ENCODE results near the gene UST. TPM values are rescaled to one million over a fixed set of nuclear protein-coding genes. Genes with fewer than 3 reads are reported as not detected.

The UST gene
- total RNA-seq, 1 experiment from 2014 or later = 3.9 TPM

DNA sequence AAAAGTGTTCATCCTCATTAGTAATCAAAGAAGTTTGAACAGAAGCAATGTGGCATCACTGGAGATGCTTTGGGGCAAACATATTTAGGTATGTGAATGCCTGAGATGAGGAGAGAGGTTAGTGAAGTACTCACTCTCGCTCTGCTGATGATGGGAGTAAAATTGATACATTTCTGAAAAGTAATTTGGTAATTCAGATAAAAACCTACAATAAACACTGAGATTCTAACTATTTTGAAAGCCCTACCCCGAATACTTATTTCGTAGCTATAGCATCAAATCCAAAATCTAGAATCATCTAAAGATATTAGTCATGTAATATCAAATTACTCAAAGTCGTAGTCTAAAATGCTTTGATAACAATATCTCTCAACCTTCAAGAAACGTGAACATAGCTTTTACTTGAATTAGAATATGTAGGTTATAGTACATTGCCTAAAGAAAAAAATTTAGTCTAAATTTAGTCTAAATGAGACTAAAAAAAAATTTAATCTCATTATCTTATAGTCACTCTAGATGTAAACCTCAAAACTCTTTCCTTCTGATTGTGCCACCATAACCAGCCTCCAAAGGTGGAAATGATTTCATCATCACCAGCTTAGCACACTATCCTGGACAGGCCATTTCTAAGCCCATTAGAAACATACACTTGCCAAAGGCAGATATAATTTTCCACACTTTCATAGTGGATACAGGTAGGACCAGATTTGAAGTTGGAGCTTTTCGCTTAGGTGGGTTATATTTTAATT, 338.2 kb downstream of the UST start:
- Histone ChIP-seq H2AFZ (ENCODE audit: low read length) (no peak overlapping the region), H3K4me2 (ENCODE audit: low read length) (no peak overlapping the region), H3K9me3 (ENCODE audit: low read length) (no peaks in the 10 kb centered on the region), H4K20me1 (ENCODE audit: low read length) (no peaks in the 10 kb centered on the region), H3K36me3 (ENCODE audit: low read depth, low read length) (no peaks in the 10 kb centered on the region), H3K27me3 (ENCODE audit: low read length) (no peaks in the 10 kb centered on the region), H3K4me1 (ENCODE audit: insufficient read depth, low read length) (peaks cover 22% of the 10 kb centered on the region), H3K4me3 (ENCODE audit: low read length) (no peak overlapping the region), H3K9me2 (replicated peaks; ENCODE audit: low read length) (no peaks in the 10 kb centered on the region), H3K79me2 (ENCODE audit: low read length) (no peaks in the 10 kb centered on the region), H3F3A (ENCODE audit: low read length, unreplicated experiment) (no peaks in the 10 kb centered on the region), H3K9ac (ENCODE audit: low read length) (no peak overlapping the region), H3K27ac (ENCODE audit: low read length) (no peak overlapping the region)
- POLR2A ChIA-PET (ENCODE audit: unreplicated experiment) = interaction anchor here (0.6 kb wide), 1 partner anchor 9 kb away, joined by 3 read pairs; no protein-coding TSS in a partner anchor
- intact Hi-C loops (cut with micrococcal nuclease) = loop anchor here (5.0 kb wide), 4 partner anchors 232 to 432 kb away; partner anchors contain the start of gene TAB2
- BruUV-seq (replicated peaks) = no TSS peak
- no peak for ATAC-seq
- CTCF ChIA-PET = interaction anchor here (0.6 kb wide), 1 partner anchor 11 kb away, joined by 3 read pairs; no protein-coding TSS in a partner anchor
- DNase-seq = no peak
- TF ChIP-seq, protein P1, sequence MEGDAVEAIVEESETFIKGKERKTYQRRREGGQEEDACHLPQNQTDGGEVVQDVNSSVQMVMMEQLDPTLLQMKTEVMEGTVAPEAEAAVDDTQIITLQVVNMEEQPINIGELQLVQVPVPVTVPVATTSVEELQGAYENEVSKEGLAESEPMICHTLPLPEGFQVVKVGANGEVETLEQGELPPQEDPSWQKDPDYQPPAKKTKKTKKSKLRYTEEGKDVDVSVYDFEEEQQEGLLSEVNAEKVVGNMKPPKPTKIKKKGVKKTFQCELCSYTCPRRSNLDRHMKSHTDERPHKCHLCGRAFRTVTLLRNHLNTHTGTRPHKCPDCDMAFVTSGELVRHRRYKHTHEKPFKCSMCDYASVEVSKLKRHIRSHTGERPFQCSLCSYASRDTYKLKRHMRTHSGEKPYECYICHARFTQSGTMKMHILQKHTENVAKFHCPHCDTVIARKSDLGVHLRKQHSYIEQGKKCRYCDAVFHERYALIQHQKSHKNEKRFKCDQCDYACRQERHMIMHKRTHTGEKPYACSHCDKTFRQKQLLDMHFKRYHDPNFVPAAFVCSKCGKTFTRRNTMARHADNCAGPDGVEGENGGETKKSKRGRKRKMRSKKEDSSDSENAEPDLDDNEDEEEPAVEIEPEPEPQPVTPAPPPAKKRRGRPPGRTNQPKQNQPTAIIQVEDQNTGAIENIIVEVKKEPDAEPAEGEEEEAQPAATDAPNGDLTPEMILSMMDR (conservative IDR thresholded peaks at IDR 0.05; ENCODE audit: low read depth, low read length) = no peak
- TF ChIP-seq EZH2 (IDR thresholded peaks at IDR 0.05; ENCODE audit: low read length, unreplicated experiment) (no peak), EZH2phosphoT487 (IDR thresholded peaks at IDR 0.05; ENCODE audit: borderline replicate concordance, low read length) (no peak)

DNA sequence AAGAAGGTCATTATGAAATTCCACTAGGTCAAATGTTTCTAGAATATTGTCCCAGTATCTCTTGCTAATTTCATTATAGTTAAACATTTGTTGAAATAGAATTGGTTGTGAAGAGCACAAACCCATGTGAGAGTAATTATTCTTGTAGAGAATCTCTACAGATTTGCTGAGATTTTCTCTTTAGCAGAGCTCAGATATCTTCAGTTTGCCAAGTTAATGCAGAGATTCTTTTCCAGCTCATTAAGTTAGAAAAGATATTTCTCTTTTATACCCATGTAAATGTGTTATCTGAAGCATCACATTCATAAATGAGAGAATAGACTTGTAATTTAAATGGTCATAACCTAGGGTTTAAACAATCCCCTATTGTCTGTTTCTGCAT, 338.7 kb downstream of the UST start:
- Histone ChIP-seq H3K9ac (ENCODE audit: low read length) (no peak overlapping the region), H3K27ac (ENCODE audit: low read length) (no peak overlapping the region), H3K79me2 (ENCODE audit: low read length) (no peaks in the 10 kb centered on the region), H3K9me2 (replicated peaks; ENCODE audit: low read length) (no peaks in the 10 kb centered on the region), H3K4me2 (ENCODE audit: low read length) (no peak overlapping the region), H4K20me1 (ENCODE audit: low read length) (no peaks in the 10 kb centered on the region), H3K4me3 (ENCODE audit: low read length) (no peak overlapping the region), H3K9me3 (ENCODE audit: low read length) (no peaks in the 10 kb centered on the region), H2AFZ (ENCODE audit: low read length) (no peak overlapping the region), H3K36me3 (ENCODE audit: low read depth, low read length) (no peaks in the 10 kb centered on the region), H3K27me3 (ENCODE audit: low read length) (no peaks in the 10 kb centered on the region), H3F3A (ENCODE audit: low read length, unreplicated experiment) (no peaks in the 10 kb centered on the region), H3K4me1 (ENCODE audit: insufficient read depth, low read length) (peaks cover 16% of the 10 kb centered on the region)
- intact Hi-C loops (cut with micrococcal nuclease) = no loop called here
- no TSS peak for BruUV-seq (replicated peaks)
- TF ChIP-seq EZH2phosphoT487 (IDR thresholded peaks at IDR 0.05; ENCODE audit: borderline replicate concordance, low read length) (no peak), EZH2 (IDR thresholded peaks at IDR 0.05; ENCODE audit: low read length, unreplicated experiment) (no peak)
- TF ChIP-seq, protein P1 (conservative IDR thresholded peaks at IDR 0.05; ENCODE audit: low read depth, low read length) = no peak
- ChIA-PET POLR2A (ENCODE audit: unreplicated experiment) (interaction anchor here (0.6 kb wide), 1 partner anchor 9 kb away, joined by 3 read pairs; no protein-coding TSS in a partner anchor), CTCF (no interaction called here)
- DNase-seq (no peak), ATAC-seq (no peak)

- CTCF ChIA-PET = no interaction called here
These were observed 339.5 kb downstream of the UST start for GRCh38 chr6:149086363-149086762.

More at GRCh38 chr6:149086363-149086762, 339.5 kb downstream of the UST start:
- Histone ChIP-seq H3K9ac (ENCODE audit: low read length) (no peak overlapping the region), H3K4me1 (ENCODE audit: insufficient read depth, low read length) (peaks cover 8% of the 10 kb centered on the region), H3F3A (ENCODE audit: low read length, unreplicated experiment) (no peaks in the 10 kb centered on the region), H2AFZ (ENCODE audit: low read length) (no peak overlapping the region), H3K4me2 (ENCODE audit: low read length) (no peak overlapping the region), H3K79me2 (ENCODE audit: low read length) (no peaks in the 10 kb centered on the region), H4K20me1 (ENCODE audit: low read length) (no peaks in the 10 kb centered on the region), H3K9me3 (ENCODE audit: low read length) (no peaks in the 10 kb centered on the region), H3K36me3 (ENCODE audit: low read depth, low read length) (no peaks in the 10 kb centered on the region), H3K4me3 (ENCODE audit: low read length) (no peak overlapping the region), H3K9me2 (replicated peaks; ENCODE audit: low read length) (no peaks in the 10 kb centered on the region), H3K27ac (ENCODE audit: low read length) (no peak overlapping the region), H3K27me3 (ENCODE audit: low read length) (no peaks in the 10 kb centered on the region)
- DNase-seq (no peak), ATAC-seq (no peak)
- no TSS peak for BruUV-seq (replicated peaks)
- TF ChIP-seq EZH2 (IDR thresholded peaks at IDR 0.05; ENCODE audit: low read length, unreplicated experiment) (no peak), EZH2phosphoT487 (IDR thresholded peaks at IDR 0.05; ENCODE audit: borderline replicate concordance, low read length) (no peak)
- TF ChIP-seq, protein P1 (conservative IDR thresholded peaks at IDR 0.05; ENCODE audit: low read depth, low read length) = no peak
- POLR2A ChIA-PET (ENCODE audit: unreplicated experiment) = no interaction called here
- intact Hi-C loops (cut with micrococcal nuclease) = no loop called here
